NCI-H1048 (cell line): Measurements from ENCODE around the gene GRAMD2B.
"Not testable (repeated sequence)": the region's sequence is repeated elsewhere in the genome, so short reads cannot be mapped to it uniquely, and the experiment has no call there.

Experiments
- DNase-seq: peaks from one replicate; lab custom pipeline; 2025; lab: John Stamatoyannopoulos, UW

The GRAMD2B gene

DNA sequence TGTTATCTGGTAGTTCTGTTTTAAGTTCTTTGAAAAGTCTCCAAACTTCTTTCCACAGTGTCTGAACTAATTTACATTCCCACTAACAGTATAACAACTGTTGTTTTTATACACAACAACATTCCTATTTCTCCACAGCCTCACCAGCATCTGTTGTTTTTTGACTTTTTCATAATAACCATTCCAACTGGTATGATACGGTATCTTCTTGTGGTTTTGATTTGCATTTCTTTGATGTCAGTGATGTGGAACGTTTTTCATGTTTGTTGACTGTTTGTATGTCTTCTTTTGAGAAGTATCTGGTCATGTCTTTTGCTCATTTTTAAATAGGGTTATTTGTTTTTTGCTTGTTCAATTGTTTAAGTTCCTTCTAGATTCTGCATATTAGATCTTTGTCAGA, 12.6 kb upstream of the GRAMD2B start:
- DNase-seq = no peak

GRCh38 chr5:126413856-126414255, 9.4 kb upstream of the GRAMD2B start:
- DNase-seq = no peak

DNA sequence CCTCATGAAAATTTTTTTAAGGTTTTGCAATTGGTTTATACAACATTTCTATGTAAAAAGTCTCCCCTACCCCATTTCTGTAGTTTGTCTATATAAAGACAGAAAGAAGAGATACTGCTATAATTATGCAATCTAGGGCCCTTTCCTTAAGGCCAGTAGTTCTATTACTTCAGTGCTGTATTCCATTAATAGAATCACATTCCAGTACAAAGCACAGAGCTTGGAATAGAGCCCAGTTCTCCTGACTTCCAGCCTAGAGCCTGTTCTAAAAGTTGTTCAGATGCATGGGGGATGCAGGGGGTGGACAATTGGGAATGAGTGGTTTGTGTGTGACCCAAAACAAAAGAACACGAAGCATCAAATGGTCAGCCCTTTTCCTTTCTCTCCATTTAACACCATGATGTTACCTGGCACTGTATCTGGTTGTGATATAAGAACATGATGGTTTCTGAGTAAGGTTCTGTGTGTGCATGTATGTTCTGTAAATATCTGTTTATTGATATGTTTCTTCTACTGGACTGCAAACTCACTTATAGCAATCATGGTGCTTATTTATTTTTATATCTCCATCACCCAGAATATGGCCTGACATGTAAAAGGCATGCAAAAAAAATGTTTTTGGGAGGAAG, 8.2 kb upstream of the GRAMD2B start:
- DNase-seq = no peak

GRCh38 chr5:126415789-126416188, 7.4 kb upstream of the GRAMD2B start:
- no peak for DNase-seq

DNA sequence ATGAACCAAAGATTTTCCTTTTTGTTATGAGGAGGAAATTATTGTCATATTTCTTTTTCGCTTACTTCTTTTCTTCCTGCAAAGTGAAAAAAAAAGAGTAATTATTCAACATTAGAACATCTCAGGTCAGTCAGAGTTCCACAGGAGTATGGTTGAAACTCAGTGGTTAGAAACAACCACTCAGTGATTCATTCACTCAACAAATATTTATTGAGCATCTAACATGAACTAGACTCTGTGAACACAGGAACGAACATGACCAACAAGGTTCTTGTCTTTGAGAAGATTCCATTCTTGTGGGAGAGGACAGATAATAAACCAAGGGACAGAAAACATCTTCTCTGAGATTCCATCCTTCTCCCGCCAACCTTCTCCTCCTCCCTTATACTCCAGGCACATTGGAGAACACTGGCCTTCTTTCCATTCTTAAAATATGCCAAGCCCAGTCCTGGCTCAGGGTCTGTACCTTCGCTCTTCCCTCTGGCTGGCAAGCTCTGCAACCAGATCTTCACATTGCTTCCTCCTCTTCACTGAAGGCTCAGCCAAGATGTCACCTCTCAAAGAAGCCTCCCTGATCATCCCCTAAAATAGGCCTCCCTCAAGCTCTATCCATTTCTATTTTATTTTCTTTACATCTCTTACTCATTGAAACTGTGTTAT, 6.8 kb upstream of the GRAMD2B start:
- DNase-seq = no peak

GRCh38 chr5:126417178-126417577, 6.0 kb upstream of the GRAMD2B start:
- DNase-seq = no peak

DNA sequence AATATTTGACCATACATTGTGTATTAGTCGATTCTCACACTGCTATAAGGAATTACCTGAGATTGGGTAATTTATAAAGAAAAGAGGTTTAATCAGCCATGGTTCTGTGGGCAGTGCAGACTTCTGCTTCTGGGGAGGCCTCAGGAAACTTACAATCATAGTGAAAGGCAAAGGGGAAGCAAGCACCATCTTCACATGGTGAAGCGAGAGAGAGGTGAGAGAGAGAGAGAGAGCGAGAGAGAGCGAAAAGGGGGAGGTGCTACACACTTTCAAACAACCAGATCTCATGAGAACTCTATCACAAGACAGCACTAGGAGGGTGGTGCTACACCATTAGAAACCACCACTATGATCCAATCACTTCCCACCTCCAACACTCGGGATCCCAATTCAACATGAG, 4.1 kb upstream of the GRAMD2B start:
- no peak for DNase-seq

DNA sequence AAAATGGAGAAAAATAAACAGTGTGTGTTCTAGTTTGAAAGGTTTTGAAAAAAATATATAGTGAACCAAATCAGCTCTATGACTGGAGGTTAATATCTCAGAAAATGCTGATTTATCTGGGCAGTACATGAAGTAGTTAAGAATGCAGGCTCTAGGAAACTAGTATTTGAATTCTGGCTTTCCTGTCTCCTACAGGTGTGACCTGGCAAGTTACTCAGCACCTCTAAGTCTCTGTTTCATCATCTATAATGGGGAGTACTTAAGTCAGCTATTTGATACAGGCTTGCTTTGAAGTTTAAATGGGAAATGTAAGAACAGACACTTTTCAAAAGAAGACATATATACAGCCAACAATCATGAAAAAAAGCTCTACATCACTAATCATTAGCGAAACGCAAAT, 5.2 kb downstream of the GRAMD2B start:
- DNase-seq = no peak

DNA sequence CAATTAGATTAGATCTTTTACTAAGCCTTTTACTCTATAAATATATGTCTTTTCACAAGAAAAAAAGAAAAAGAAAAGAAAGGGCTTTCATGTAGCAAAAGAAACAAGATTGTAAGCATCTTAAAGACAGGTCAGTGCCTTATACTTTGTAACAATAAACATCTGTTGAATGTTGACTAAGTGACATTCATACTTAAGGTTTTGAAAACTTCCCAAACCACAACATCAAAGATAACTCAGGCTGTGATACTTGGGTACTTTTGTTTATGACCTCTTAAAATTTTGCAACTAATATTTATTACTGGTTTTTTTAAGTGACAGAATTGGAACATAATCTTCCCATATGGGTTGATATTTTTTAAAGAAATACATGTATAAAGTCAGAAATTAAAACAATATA, 7.4 kb downstream of the GRAMD2B start:
- DNase-seq = no peak

- DNase-seq = no peak
These were observed 10.5 kb downstream of the GRAMD2B start for GRCh38 chr5:126433701-126434100.

- DNase-seq = no peak
These were observed 12.1 kb downstream of the GRAMD2B start for GRCh38 chr5:126435261-126435660.

DNA sequence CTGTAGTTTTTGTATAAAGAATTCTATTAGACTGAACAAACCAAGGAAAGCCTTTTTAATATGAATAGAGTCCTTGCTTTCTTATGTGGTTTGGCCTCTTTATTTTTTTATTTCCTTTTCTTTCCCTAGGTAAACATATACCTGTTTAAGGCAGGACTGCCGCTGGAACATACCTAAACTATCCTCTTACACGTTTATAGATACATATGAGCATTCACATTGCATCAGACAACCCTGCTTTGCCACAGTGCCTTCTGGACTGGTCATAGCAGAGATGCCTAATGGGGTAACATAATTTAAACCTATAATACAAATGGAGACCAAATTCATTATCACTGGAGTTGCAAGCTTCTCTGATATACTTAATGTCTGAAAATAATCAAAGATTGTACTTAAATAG, 12.5 kb downstream of the GRAMD2B start:
- DNase-seq = no peak

DNA sequence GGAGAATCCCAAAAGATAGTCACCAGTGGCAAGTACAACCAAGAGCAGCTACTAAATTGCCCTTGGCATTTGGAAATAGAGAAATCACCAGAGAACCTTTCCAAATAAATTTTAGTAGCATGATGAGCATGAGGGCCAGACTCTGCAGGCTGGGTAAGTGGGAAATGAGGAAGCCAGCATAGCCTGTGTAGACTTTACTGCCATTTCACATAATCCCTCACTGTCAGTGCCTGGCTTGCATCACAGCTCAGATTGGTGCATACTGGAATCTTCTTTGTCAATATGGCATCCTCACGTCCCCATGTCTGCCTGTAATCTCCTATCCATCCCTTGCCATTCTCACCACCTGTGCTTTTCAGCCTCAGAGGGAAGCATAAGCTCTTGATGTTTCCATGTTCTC, 14.5 kb downstream of the GRAMD2B start:
- DNase-seq = no peak

GRCh38 chr5:126438267-126438666, 15.1 kb downstream of the GRAMD2B start:
- DNase-seq = no peak

DNA sequence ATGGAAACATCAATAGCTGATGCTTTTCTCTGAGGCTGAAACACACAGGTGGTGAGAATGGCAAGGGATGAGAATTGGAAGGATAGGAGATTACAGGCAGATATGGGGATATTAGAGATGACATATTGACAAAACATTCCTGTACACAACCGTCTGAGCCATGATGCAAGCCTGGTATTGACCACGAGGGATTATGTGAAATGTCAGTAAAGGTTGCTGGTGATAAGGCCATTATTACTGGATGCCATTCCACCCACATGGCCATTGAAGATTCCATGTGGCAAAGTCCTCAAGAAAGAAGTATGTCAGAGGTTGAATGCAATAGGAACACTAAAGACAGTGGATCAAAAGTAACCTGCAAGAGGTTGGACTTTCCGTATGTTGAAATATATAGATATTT, 15.7 kb downstream of the GRAMD2B start:
- DNase-seq = no peak

DNA sequence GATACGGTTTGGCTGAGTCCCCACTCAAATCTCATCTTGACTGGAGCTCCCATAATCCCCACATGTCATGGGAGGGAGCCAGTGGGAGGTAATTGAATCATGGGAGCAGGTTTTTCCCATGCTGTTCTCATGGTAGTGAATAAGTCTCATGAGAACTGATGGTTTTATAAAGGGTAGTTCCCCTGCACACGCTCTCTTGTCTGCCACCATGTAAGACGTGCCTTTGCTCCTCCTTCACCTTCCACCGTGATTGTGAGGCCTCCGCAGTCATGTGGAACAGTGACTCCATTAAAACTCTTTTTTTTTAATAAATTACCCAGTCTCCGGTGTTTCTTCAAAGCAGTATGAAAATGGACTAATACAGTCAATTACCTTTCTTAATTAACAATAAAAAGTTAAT, 16.5 kb downstream of the GRAMD2B start:
- not testable (repeated sequence) for DNase-seq

DNA sequence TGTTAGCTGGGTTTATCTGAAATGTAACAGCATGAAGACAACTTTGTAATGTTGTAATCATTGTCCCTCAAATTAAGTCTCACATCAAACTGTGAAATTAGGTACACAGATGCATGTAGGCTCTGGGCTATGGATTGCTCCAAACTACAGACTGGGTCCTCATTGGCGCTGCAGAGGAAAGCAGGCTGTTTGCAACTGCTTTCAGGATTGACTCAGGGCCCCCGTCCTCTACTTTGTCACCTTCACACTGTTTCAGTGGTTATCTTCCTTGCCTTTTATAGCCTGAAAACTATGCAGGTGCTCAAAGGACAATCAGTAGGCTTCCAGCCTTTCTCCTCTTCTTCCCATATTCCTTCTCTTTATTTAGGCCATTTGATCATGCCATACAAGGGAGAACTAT, 18.0 kb downstream of the GRAMD2B start:
- DNase-seq = no peak

- DNase-seq = no peak
These were observed 20.2 kb downstream of the GRAMD2B start for GRCh38 chr5:126443374-126443851.

GRCh38 chr5:126444137-126444536, 20.9 kb downstream of the GRAMD2B start:
- DNase-seq = no peak

DNA sequence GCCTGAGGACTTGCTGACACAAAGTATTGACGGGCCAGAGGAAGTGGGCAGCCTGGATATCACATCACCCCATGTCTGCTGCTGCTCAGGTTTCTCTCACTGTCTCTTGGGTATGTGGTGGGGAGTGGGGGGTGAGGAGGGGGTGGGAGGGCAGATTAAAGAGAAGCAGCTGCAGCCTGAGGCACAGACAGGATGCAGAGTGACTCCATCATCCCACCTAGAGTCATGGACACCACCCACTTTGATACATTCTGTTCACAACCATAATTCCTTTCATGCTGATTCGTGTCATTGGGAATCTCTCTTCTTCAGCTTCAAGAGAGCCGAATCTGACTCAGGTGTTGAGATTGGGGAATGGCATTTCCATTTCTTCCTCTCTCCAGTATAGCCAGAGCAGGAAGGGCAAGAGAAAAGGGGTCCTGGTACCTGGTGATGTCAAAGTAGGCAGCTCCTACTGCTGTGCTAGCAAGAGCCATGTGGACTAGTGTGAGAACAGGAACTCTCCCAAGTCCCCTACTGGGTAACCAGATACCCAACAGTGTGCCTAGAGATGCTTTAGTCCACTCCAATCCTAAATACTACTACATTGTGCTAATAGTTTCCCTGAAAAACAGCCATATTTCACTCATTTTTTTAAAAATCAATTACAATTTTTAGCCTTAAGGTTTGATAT, 22.4 kb downstream of the GRAMD2B start:
- no peak for DNase-seq

DNA sequence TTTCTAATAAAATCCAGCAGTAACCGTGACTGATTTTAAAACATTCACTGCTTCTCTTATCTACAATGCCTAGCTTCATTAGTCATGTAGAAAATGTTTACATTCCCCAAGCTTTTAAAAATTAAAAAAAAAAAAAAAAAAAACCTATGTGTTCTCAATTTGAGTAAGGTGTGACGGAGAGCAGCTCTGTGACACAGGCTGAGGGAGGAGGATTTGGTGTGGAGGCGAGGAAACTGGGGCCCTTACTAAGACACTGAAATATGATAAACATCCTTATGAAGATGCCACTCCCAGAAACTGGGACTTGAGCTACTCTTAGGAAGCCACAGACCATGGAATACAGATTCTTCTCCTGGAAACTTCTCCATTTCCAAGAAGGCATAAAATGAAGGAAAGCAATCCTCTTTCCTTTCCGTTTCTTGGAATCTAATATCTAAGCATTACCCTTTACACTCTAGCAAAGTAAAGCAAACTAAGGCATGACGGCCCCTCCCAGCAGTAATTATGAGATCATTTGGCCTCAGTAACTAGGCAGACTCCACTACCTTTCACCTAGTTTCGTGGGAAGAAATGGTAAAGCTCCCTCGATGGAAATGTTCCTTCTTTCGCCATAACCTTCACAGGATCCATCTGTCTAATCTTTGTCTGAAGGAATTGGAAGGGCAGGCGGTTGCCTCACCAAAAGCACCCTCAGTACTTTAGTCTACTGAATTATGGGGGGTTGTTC, 23.5 kb downstream of the GRAMD2B start:
- DNase-seq = no peak

- DNase-seq = no peak
These were observed 25.5 kb downstream of the GRAMD2B start for GRCh38 chr5:126448720-126449119.
